ENCODE results near the gene CHD5. TPM values are rescaled to one million over a fixed set of nuclear protein-coding genes. Genes with fewer than 3 reads are reported as not detected.

The CHD5 gene
- total and polyA plus RNA-seq, 4 donors: 0.10 to 0.55 (median 0.31) TPM

DNA sequence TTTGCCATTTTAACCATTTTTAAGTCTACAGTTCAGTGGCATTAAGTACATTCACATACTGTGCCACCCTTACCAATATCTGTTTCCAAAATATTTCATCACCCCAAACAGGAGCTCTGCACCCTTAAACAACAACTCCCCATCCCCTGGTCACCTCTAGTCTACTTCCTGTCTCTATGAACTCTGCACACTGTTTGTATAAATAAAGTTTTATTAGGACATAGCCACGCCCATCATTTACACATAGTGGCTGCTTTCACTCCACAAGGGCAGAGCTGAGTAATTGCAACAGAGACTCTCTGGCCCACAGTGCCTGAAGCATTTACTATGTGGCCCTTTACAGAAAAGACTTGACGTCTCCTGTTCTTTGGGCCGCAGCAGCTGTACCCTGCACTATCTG lies 104.4 kb downstream of the CHD5 start:
- WGBS, 2 donors: 97 to 98% methylated on average over 3 of the region's 3 CpGs
- peaks cover 0 to 10% (median 0%) of the 10 kb centered on the region in 3 donors for H3K27me3 ChIP-seq (ENCODE audit: control insufficient read depth in 3 of 3, insufficient read depth in 3 of 3, low read length in 2 of 3)
- H3K9me3 ChIP-seq (ENCODE audit: control insufficient read depth in 4 of 4, insufficient read depth in 3 of 4, low read length in 3 of 4): no peaks in the 10 kb centered on the region
- H3K27ac ChIP-seq (ENCODE audit: low read depth in 1 of 2, low read length in 1 of 2): no peak overlapping the region
- no peak overlapping the region for H3K9ac ChIP-seq (ENCODE audit: insufficient read depth in 1 of 2, low read length in 2 of 2)
- TF ChIP-seq, protein P1, sequence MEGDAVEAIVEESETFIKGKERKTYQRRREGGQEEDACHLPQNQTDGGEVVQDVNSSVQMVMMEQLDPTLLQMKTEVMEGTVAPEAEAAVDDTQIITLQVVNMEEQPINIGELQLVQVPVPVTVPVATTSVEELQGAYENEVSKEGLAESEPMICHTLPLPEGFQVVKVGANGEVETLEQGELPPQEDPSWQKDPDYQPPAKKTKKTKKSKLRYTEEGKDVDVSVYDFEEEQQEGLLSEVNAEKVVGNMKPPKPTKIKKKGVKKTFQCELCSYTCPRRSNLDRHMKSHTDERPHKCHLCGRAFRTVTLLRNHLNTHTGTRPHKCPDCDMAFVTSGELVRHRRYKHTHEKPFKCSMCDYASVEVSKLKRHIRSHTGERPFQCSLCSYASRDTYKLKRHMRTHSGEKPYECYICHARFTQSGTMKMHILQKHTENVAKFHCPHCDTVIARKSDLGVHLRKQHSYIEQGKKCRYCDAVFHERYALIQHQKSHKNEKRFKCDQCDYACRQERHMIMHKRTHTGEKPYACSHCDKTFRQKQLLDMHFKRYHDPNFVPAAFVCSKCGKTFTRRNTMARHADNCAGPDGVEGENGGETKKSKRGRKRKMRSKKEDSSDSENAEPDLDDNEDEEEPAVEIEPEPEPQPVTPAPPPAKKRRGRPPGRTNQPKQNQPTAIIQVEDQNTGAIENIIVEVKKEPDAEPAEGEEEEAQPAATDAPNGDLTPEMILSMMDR (IDR thresholded peaks at IDR 0.05; ENCODE audit: control extremely low read depth, extremely low read depth): no peak
- DNase-seq: no peak
- H3K36me3 ChIP-seq (ENCODE audit: control insufficient read depth in 4 of 4, insufficient read depth in 4 of 4, low read length in 4 of 4): peaks cover 0 to 7% (median 0%) of the 10 kb centered on the region in 4 donors
- H3K4me1 ChIP-seq (ENCODE audit: control insufficient read depth in 5 of 5, insufficient read depth in 5 of 5, low read length in 5 of 5): no peaks in the 10 kb centered on the region
- no peak for ATAC-seq (ENCODE audit: insufficient read depth, low FRiP score)
- H3K4me3 ChIP-seq: no peak overlapping the region

DNA sequence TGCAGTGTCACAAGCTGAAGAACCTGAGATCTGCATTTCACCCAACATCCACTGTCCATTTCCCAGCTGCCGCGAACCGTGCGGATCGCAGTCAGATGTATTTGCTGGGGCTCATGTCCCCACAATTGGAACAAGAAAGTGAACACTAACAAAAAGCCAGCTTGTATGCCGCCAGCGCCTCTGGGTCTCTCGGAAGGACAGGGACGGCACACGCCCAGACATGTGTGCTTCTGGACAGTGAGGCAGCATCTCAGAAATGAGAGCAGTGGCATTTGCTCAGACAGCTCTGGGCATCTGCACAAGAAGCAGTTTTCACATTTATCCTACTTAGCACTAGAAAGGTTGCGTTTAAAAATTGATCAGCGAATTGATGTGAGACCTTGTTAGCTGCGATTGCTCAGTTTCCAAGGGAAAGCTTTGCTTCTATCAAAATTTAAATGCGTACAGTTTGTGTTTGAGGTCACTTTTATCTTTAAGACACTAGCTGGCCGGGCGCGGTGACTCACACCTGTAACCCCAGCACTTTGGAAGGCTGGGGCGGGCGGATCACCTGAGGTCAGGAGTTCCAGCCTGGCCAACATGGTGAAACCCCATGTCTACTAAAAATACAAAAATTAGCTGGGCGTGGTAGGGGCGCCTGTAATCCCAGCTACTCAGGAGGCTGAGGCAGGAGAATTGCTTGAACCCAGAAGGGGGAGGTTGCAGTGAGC lies 105.8 kb downstream of the CHD5 start:
- no peak for ATAC-seq (ENCODE audit: insufficient read depth, low FRiP score)
- H3K4me1 ChIP-seq (ENCODE audit: control insufficient read depth in 5 of 5, insufficient read depth in 5 of 5, low read length in 5 of 5): no peaks in the 10 kb centered on the region
- DNase-seq: no peak
- 96 to 97% methylated on average over 21 of the region's 21 CpGs for WGBS, 2 donors
- peaks cover 0 to 7% (median 0%) of the 10 kb centered on the region in 4 donors for H3K36me3 ChIP-seq (ENCODE audit: control insufficient read depth in 4 of 4, insufficient read depth in 4 of 4, low read length in 4 of 4)
- no peak overlapping the region for H3K9ac ChIP-seq (ENCODE audit: insufficient read depth in 1 of 2, low read length in 2 of 2)
- H3K9me3 ChIP-seq (ENCODE audit: control insufficient read depth in 4 of 4, insufficient read depth in 3 of 4, low read length in 3 of 4): no peaks in the 10 kb centered on the region
- H3K4me3 ChIP-seq: no peak overlapping the region
- TF ChIP-seq, protein P1 (IDR thresholded peaks at IDR 0.05; ENCODE audit: control extremely low read depth, extremely low read depth): no peak
- H3K27ac ChIP-seq (ENCODE audit: low read depth in 1 of 2, low read length in 1 of 2): no peak overlapping the region
- peaks cover 0 to 8% (median 0%) of the 10 kb centered on the region in 3 donors for H3K27me3 ChIP-seq (ENCODE audit: control insufficient read depth in 3 of 3, insufficient read depth in 3 of 3, low read length in 2 of 3)

DNA sequence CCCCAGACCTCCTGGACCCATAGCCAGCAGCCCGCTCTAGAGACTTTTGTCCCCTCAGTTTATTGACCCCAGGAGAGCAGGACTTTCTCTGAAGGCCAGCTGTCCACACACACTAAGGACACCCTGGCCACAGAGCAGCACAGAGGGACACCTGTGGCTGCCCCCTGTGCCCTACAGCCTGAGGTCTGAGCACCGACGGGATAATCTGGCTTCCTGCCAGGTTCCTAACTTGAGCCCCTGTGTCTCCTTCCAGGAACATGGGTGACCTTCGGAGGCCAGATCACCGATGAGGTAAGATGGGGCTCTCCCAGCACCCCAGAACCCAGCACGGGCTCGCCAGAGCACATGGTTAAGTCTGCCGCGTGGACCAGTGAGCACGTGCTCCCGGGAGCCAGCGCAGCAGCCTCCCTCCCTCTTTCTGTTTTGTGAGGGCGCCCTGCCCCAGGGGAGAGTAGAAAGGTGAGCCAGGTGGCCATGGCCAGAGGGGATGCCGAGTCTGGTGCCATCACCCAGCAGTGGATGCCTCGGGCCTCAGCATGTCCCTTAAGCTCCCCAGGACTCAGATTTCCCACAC lies 106.6 kb downstream of the CHD5 start:
- H3K9ac ChIP-seq (ENCODE audit: insufficient read depth in 1 of 2, low read length in 2 of 2): no peak overlapping the region
- ATAC-seq (ENCODE audit: insufficient read depth, low FRiP score) (no peak), DNase-seq (no peak)
- WGBS, 2 donors: 90 to 94% methylated on average over 14 to 15 of the region's 15 CpGs
- H3K27ac ChIP-seq (ENCODE audit: low read depth in 1 of 2, low read length in 1 of 2): no peak overlapping the region
- H3K9me3 ChIP-seq (ENCODE audit: control insufficient read depth in 4 of 4, insufficient read depth in 3 of 4, low read length in 3 of 4): no peaks in the 10 kb centered on the region
- peaks cover 0 to 8% (median 0%) of the 10 kb centered on the region in 3 donors for H3K27me3 ChIP-seq (ENCODE audit: control insufficient read depth in 3 of 3, insufficient read depth in 3 of 3, low read length in 2 of 3)
- TF ChIP-seq, protein P1 (IDR thresholded peaks at IDR 0.05; ENCODE audit: control extremely low read depth, extremely low read depth): no peak
- H3K4me3 ChIP-seq: no peak overlapping the region
- no peaks in the 10 kb centered on the region for H3K4me1 ChIP-seq (ENCODE audit: control insufficient read depth in 5 of 5, insufficient read depth in 5 of 5, low read length in 5 of 5)
- peaks cover 0 to 6% (median 0%) of the 10 kb centered on the region in 4 donors for H3K36me3 ChIP-seq (ENCODE audit: control insufficient read depth in 4 of 4, insufficient read depth in 4 of 4, low read length in 4 of 4)

Measured in lung (tissue), 12 donors.